ENCODE data around the gene KCNG2. TPM values are rescaled to one million over a fixed set of nuclear protein-coding genes. Genes with fewer than 3 reads are reported as not detected.

Gene KCNG2
- total and polyA plus RNA-seq, 12 donors, result 0.06 to 2.9 (median 0.50) TPM; not detected in 3

GRCh38 chr18:79872527-79873444 lies 75.0 kb downstream of the KCNG2 start:
- no peaks in the 10 kb centered on the region for H3K9me3 ChIP-seq (replicated peaks in 1 of 3)
- no peaks in the 10 kb centered on the region for H3K36me3 ChIP-seq (replicated peaks in 1 of 2)
- H3K4me3 ChIP-seq, result no peak overlapping the region
- H3K27me3 ChIP-seq, result no peaks in the 10 kb centered on the region
- peak in 1 of 7 donors; percentile 20 for DNase-seq
- WGBS, 4 donors, result 50 to 59% (median 53%) methylated on average over 30 to 36 of the region's 36 CpGs
- no peaks in the 10 kb centered on the region for H3K4me1 ChIP-seq (replicated peaks in 1 of 2)
- TF ChIP-seq CTCF (IDR thresholded peaks at IDR 0.05) (no peak), POLR2A (IDR thresholded peaks at IDR 0.05) (no peak)
- intact Hi-C loops (cut with DNase I), result loop anchor here in 1 of 2 donors (10.0 kb wide), 1 partner anchor 62 kb away; no protein-coding TSS in a partner anchor
- H3K27ac ChIP-seq, result no peak overlapping the region

- peak in 1 of 7 donors; percentile 29 for DNase-seq
- H3K9me3 ChIP-seq (replicated peaks in 1 of 3), result no peaks in the 10 kb centered on the region
- TF ChIP-seq POLR2A (IDR thresholded peaks at IDR 0.05), result no peak
- TF ChIP-seq CTCF (IDR thresholded peaks at IDR 0.05), result no peak
- WGBS, 4 donors, result 62 to 78% (median 68%) methylated on average over 21 to 34 of the region's 34 CpGs
- no peak overlapping the region for H3K4me3 ChIP-seq
- H3K27ac ChIP-seq, result no peak overlapping the region
- H3K27me3 ChIP-seq, result no peaks in the 10 kb centered on the region
- H3K4me1 ChIP-seq (replicated peaks in 1 of 2), result no peaks in the 10 kb centered on the region
- intact Hi-C loops (cut with DNase I), result loop anchor here in 1 of 2 donors (10.0 kb wide), 1 partner anchor 61 kb away; no protein-coding TSS in a partner anchor
- no peaks in the 10 kb centered on the region for H3K36me3 ChIP-seq (replicated peaks in 1 of 2)
Observed at GRCh38 chr18:79873449-79874110, 75.8 kb downstream of the KCNG2 start.

- intact Hi-C loops (cut with DNase I), result loop anchor here in 1 of 2 donors (10.0 kb wide), 1 partner anchor 60 kb away; no protein-coding TSS in a partner anchor
- peak in 1 of 7 donors; percentile 14 for DNase-seq
Observed at GRCh38 chr18:79874553-79875530, 77.1 kb downstream of the KCNG2 start.

More at GRCh38 chr18:79874553-79875530, 77.1 kb downstream of the KCNG2 start:
- no peaks in the 10 kb centered on the region for H3K27me3 ChIP-seq
- WGBS, 4 donors, result 72 to 80% (median 78%) methylated on average over 9 to 24 of the region's 24 CpGs
- no peak overlapping the region for H3K4me3 ChIP-seq
- H3K27ac ChIP-seq, result no peak overlapping the region
- TF ChIP-seq CTCF (IDR thresholded peaks at IDR 0.05) (no peak), POLR2A (IDR thresholded peaks at IDR 0.05) (no peak)
- H3K36me3 ChIP-seq (replicated peaks in 1 of 2), result no peaks in the 10 kb centered on the region
- H3K9me3 ChIP-seq (replicated peaks in 1 of 3), result no peaks in the 10 kb centered on the region
- no peaks in the 10 kb centered on the region for H3K4me1 ChIP-seq (replicated peaks in 1 of 2)
